ENCODE results near the gene RALGPS1. TPM values are rescaled to one million over a fixed set of nuclear protein-coding genes. Genes with fewer than 3 reads are reported as not detected.

The RALGPS1 gene
- polyA plus RNA-seq, 2 of the 4 experiments (the other 2 are of a cell fraction), result 5.0 to 7.9 TPM

DNA sequence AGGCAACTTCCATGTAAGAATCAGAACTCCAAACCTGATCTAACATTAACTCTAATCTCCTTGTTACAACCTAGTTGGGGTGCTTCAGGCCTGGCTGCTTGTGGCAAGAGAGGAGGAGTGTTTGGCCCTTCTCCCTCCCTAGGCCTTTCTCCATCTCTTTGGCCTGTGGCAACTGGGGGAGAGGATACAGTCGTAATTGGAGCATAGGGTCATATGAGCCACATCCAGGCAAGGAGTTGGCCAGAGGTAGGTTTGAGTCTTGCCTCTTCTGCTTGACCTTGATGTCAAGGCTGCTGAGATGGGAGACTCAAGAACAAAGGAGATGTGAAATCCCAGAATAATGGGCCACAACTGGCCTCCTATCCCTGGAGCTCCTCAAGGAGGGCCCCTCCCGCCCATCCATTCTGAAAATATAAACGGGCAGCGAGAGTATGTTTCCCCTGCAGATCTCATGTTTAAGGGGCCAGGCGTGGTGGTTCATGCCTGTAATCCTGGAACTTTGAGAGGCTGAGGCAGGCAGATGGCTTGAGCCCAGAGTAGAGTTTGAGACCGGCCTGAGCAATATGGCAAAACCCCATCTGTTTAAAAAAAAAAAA is 267.1 kb downstream of the RALGPS1 start:
- DNase-seq (ENCODE audit: low read depth in 1 of 2, low spot score in 1 of 2) (no peak), FAIRE-seq (no peak), ATAC-seq (no peak)
- Histone ChIP-seq H3K4me2 (no peak overlapping the region), H3K4me3 (no peak overlapping the region), H3K4me1 (peaks cover 1% of the 10 kb centered on the region), H3K27ac (no peak overlapping the region), H3K9me3 (no peaks in the 10 kb centered on the region)
- WGBS (ENCODE audit: missing lambda C conversion rate), result 88% methylated on average over 6 of the region's 6 CpGs
- POLR2A ChIA-PET, result no interaction called here
- CTCF ChIA-PET, result interaction anchor here (0.7 to 3.9 kb wide), 5 partner anchors 13 to 242 kb away, joined by 3 to 15 read pairs (median 5); no protein-coding TSS in a partner anchor
- no peak for TF ChIP-seq CBX8 (IDR thresholded peaks at IDR 0.05)
- TF ChIP-seq HMGXB4 (CRISPR knock-in tag; IDR thresholded peaks at IDR 0.05; ENCODE audit: borderline replicate concordance), result no peak
- no peak for TF ChIP-seq FOSB (CRISPR knock-in tag; IDR thresholded peaks at IDR 0.05)
- no peak for TF ChIP-seq NFE2L2 (conservative IDR thresholded peaks at IDR 0.05; ENCODE audit: low read length)
- no peak for TF ChIP-seq MAZ (IDR thresholded peaks at IDR 0.05; ENCODE audit: borderline replicate concordance, low read depth, low read length)
- no peak for TF ChIP-seq EP300 (IDR thresholded peaks at IDR 0.05)
- TF ChIP-seq ZSCAN20 (CRISPR knock-in tag; IDR thresholded peaks at IDR 0.05), result no peak
- no peak for TF ChIP-seq ZFP36 (IDR thresholded peaks at IDR 0.05; ENCODE audit: borderline replicate concordance, partially characterized antibody)
- TF ChIP-seq USF2 (IDR thresholded peaks at IDR 0.05), result no peak
- no peak for TF ChIP-seq RFX5 (IDR thresholded peaks at IDR 0.05)
- TF ChIP-seq, protein P1, sequence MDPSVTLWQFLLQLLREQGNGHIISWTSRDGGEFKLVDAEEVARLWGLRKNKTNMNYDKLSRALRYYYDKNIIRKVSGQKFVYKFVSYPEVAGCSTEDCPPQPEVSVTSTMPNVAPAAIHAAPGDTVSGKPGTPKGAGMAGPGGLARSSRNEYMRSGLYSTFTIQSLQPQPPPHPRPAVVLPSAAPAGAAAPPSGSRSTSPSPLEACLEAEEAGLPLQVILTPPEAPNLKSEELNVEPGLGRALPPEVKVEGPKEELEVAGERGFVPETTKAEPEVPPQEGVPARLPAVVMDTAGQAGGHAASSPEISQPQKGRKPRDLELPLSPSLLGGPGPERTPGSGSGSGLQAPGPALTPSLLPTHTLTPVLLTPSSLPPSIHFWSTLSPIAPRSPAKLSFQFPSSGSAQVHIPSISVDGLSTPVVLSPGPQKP (IDR thresholded peaks at IDR 0.05; ENCODE audit: low read depth, low read length), result no peak
- no peak for TF ChIP-seq SREBF2 (IDR thresholded peaks at IDR 0.05)
- no peak for TF ChIP-seq ESRRA (IDR thresholded peaks at IDR 0.05; ENCODE audit: borderline replicate concordance, low read length)
- TF ChIP-seq HOXB13 (CRISPR knock-in tag; IDR thresholded peaks at IDR 0.05; ENCODE audit: low read depth), result no peak
- no peak for TF ChIP-seq MAFK (IDR thresholded peaks at IDR 0.05; ENCODE audit: partially characterized antibody)
- no peak for TF ChIP-seq ATOH8 (CRISPR knock-in tag; IDR thresholded peaks at IDR 0.05; ENCODE audit: low read depth)
- no peak for TF ChIP-seq RARB (CRISPR knock-in tag; IDR thresholded peaks at IDR 0.05)
- TF ChIP-seq PHF8 (IDR thresholded peaks at IDR 0.05; ENCODE audit: borderline replicate concordance, low read depth), result no peak
- TF ChIP-seq, protein P2, sequence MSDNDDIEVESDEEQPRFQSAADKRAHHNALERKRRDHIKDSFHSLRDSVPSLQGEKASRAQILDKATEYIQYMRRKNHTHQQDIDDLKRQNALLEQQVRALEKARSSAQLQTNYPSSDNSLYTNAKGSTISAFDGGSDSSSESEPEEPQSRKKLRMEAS (IDR thresholded peaks at IDR 0.05), result no peak
- no peak for TF ChIP-seq REST (IDR thresholded peaks at IDR 0.05)

All from A549 (cell line).